Activated T-helper 1 cell treated with Interleukin-2 at 50 U/mL for 16 hours (primary cell): Measurements from ENCODE around the gene LBX1.

Experiments used
- DNase-seq: peaks from one replicate; pipeline ENCODE4 v3.0.0-alpha.2; 2020; ENCODE audit warnings: low read depth

The LBX1 gene, protein sequence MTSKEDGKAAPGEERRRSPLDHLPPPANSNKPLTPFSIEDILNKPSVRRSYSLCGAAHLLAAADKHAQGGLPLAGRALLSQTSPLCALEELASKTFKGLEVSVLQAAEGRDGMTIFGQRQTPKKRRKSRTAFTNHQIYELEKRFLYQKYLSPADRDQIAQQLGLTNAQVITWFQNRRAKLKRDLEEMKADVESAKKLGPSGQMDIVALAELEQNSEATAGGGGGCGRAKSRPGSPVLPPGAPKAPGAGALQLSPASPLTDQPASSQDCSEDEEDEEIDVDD

DNA sequence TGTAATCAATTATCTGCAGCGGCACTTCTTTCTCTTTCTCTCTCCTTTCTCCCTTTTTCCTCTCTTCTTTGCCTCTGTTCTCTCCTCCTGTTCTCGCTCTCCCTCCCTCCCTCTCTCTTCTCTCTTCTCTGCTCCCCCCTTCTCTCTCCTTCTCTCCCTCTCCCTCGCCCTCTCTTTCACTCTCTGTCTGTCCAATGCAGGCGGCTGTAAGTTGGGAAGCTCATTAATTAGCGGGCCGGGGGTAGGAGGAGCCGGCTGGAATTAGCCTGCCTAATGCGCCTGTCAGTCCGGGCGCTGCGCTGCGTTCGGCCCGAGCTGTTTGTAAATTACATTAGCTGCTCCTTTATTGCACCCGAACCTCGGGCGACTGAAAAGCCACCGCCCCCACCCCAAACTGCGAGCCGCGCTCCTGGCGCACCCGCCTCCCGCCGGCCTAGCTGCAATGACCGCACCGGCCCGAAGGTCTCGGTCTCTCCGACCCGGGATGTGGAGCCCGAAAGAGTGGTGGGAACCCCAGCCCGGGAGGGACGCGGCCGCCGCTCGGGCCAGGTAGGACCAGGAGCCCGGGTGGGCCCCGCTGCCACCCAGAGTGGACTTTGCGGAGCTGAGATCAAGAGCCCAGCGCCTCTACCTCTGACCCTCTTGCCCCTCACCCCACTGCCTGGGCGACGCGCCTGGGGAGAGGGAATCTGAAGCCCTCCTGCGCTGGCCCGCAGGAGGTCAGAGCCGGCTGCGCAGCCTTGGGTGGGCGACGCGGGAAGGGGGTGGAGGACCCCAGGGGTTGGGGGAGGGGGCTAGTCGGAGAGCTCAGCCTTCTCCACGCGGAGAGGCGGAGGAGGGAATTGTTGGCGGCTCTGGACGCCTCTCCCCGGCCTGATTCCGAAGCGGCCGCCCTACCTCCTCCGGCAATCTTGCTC is at the start of gene LBX1:
TSS of gene LBX1 (minus strand) at position 198 of the 917 bp plus-strand sequence. CDS start 648 bp downstream, outside the sequence.
- no peak for DNase-seq

DNA sequence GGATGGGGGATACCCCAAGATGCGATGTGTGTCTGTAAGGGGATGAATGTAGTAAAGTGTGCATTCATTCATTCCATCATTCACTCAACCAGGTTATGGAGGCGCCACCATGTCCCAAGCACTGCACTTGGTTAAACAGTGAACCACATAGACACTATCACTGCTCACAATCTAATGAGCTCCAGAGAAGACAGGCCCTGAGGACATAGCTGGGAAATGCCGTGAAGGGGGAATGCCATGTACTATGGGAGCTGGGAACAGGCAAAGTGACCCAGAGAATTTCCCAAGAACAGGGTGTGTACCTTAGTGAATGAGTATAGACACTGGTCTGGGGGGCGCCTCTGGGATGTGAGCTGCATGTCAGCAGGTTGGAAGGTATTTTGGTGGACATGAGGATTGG is 44.5 kb upstream of the LBX1 start:
- DNase-seq, result no peak

DNA sequence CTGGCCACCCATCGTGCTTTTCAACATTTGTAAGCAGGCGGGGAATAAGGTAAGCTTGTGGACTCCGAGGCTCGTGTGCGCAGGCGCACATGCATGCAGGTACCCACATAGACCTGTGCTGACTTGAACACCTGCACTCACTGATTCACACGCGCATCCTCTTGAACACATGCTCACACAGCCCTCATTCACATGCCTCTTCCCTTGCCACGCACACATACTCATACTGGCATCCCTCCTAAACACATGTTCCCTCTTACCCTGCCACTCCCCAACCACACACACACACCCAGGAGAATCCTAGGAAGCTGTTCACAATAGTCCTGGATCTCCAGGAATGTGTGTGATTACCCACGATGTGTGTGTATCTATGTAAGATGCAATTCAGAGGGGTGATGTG is 44.1 kb upstream of the LBX1 start:
- DNase-seq, result no peak

DNA sequence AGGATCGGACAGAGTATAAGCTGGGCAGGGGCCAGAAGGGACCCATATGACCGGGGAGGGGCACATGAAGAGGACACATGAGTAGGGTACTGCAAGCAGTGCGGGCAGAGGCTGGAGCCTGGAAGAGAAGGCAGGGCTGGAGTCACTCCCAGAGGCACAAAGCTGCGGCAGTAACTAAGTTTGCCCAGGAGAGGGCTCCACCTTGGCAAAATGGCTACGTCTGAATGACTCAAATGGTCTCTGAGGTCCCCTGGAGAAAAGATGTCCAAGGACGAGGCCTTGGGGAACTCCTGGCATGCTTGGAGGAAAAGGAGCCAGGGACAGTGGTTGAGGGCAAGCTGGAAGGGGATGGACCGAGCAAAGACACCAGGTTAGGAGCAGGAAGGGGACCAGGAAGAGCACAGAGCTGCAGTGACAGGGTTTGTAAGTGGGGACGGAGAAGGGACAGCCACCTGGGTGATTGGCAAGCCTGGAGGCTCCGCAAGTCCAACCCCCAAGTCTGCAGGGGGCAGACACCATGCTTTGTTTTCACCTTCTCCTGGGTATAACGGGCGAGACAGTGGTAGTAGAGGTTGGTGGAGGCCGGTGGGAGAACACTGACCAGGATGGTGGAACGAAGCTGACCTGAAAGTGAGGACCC is 43.1 kb upstream of the LBX1 start:
- peak; percentile 26 for DNase-seq

DNA sequence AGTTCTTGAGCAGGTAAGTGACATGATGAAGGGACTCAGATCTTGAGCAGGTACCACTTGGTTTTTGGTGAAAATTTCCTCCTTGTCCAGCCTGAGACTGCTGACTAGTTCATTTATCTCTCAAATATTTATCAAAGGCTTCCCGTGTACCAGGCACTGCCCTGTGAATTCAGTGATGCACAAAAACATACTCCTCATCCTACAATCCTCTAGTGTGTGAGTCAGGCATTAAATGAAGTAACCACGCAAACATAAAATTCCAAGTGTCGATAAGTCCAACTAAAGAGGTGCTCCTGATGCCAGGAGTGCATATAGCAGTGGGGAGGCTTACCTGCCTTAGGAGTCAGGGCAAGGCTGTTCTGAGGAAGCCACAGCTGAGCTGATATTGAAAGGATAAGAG is 41.5 kb upstream of the LBX1 start:
- DNase-seq, result no peak

DNA sequence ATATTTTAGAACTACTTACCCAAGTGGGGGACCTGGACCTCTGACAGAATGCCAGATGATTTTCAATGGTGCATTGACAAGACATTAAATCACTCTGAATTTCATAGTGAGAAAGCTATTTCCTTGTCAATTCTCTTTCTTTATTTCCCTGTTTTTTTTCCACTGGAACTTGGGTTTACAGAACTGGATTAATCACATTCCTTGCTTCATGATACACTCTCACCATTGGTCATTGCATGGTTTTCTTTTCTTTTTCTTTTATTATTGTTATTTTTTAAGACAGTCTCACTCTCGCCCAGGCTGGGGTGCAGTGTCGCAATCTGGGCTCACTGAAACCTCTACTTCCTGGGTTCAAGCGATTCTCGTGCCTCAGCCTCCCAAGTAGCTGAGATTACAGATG is 38.5 kb upstream of the LBX1 start:
- no peak for DNase-seq

DNA sequence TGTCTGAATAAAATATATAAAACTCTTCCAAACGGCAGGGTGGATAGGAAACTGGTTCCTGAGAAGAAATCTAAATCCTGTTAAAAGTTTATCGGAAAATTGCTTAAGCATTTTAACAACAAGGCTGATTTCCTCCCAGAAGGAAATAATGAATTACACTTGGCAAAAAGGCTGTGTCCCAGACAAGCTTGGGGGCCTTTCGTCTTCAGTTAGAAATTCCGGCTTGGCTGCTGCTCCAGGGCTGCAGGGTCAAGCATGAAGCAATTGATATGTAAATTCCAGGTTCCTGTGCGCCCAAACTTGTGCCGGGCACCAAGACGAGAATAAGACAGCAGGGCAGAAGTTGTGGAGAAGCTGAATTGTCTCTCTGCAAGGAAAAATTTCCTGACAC is 38.0 kb upstream of the LBX1 start:
- DNase-seq, result no peak

DNA sequence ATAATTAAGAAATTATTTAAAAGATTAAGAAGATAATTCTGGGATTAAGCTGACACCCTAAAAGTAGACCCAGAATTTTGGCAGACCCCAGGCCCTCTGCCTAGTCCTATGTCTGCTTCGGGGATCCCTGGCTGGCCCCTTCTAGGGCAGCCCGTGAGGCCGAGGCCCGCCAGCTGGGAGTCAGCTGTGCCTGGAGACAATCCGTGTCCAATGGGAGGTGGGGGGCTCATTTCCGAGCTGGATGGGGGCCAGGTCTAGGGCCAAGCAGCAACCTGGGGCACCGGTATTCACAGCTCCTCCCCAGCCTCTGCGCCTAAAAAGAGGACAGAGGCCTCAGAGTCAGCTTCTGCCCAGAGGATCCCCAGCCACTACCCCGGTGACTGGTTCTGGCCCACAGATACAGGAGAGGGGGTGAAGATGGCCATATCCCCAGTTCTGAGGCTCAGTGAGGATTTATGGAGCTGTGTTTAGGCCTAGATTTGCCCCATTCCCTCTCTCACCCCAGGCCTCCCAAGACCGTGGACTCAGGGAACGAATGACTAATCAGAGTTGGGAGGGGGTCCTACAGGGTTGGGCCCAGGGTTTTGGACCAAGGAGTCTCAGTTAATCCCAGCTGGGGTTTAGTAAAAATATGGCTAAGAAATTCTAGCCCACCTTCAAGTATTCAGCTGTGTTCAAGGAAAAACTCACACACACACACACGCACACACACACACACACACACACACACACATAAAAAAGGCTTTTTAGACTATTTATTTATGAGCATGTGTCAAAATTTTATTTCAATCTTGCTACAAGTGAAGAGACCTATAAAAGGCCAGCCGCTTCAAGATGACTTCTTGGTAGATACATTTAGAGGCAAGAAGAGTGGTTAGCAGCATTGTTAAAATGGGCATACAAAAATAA is 37.4 kb upstream of the LBX1 start:
- no peak for DNase-seq

DNA sequence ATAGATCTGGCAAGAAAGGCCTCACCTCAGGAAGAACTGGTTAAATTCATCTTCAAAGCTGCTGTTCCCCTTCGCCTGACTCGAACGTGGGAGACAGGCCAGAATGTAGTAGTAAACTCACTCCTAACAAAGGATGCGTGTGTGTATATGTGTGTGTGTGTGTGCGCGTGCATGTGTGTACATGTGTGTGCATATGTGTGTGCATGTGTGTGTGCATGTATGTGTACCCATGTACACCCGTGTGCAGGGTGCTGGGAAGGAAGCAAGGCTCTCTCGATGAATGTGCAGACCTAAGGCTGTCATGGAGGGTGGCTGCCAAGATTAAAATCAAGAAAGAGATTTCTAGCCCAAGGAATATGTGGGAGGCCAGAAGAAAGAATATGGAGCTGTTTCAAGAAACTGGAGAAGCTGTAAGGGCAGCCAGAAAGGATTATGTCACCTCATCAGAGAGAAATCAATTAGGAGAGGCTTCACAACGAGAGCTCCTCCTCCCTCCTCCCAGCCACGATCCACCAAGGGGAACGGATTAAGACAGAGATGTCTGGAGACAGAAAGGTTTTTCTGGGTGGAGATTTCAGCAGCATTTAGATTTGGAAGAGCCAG is 34.0 kb upstream of the LBX1 start:
- DNase-seq, result no peak

DNA sequence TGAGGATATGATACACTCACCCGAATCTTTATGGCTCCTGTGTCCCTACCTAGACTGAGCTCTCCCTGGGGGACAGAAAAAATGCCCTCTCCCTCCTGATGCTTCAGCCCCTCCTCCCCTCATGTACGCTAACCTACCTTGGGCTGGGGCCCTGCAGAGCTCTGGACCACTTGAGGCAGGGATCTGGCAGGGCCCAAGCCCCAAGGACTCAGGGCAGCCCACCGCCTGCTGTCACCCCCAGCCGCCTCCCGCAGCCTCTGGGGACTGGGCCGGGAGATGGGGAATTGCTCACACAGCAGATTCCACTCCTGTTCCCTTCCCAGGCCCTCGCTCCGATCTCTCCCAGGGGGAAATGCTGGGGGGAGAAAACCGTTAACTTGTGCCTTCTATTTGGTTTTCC is 32.9 kb upstream of the LBX1 start:
- no peak for DNase-seq

DNA sequence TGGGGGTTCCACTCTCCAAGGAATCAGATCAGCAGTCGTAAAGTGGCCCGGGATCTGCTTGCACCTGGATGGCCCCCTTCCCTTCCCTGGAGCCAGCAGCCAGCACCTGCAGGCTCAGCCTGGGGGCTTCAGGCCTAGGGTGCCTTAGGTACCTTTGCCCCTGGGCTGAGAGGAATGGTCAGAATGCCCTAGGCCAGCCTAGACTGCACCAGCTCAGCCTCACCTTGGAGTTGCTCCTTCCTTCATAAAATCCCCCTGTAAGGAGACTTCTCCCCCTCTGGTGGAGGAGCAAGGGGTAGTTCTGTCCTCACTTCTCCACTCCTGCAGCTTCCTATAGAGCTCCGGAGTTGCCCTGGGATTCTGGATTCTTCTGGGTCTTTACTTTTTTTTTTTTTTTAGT is 32.4 kb upstream of the LBX1 start:
- no peak for DNase-seq

DNA sequence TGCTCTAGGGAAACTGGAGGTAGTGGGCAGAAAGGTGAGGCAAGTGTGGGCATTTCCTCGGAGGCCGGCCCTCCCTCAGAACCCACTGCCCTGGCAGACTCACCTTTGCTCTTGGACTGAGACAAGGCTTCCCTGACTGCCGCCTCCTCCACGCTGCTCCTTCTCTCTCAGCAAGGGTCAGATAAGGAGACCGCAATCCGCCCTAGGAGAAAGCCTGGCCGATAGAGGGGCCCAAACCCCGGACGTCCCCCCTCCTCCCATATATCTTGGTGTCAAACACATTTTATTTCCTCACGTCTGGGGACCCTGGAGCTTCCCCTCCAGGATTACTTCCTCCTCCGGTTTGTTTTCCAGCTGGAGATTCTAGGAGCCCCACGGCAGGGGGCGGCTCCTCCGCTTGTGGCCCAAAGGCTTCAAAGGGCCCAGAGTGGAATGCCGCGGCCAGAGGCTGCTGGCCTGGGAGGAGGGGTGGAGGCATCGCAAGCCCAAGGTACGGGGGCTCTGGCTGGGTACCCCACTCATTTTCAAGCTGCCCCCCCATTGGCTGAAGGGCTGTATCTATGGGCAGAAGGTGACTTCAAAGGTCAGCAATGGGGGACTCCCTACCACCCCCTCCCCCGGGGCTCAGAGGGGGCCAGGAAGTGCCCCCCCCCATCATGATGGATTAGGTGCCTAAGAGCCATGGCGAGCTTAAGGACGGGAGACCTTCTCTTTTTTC is 31.7 kb upstream of the LBX1 start:
- DNase-seq, result no peak

DNA sequence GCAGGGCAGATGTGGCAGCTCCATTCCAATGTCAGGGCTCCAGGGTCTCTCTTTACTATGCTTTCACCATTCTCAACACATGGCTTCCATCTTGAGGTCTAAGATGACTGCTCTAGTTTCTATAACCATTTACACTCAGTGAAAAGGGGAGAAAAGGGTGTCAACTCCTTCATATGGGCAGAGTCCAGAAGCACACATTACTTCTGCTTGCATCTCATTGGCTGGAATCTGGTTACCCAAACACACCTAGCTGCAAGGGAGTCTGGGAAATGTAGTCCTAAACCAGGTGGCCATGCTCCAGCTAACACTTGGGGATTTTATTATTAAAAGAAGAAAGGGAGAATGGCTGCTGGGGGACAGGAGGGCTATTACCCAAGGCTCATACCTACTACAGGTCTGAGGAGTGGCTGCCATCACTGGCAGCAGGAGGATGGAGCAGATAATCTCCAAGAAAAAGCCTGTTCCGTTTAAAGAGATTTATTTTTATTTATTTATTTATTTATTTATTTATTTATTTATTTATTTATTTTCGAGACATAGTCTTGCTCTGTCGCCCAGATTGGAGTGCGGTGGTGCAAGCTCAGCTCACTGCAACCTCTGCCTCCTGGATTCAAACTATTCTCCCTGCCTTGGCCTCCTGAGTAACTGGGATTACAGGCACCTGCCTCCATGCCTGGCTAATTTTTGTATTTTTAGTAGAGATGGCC is 29.1 kb upstream of the LBX1 start:
- DNase-seq, result no peak

DNA sequence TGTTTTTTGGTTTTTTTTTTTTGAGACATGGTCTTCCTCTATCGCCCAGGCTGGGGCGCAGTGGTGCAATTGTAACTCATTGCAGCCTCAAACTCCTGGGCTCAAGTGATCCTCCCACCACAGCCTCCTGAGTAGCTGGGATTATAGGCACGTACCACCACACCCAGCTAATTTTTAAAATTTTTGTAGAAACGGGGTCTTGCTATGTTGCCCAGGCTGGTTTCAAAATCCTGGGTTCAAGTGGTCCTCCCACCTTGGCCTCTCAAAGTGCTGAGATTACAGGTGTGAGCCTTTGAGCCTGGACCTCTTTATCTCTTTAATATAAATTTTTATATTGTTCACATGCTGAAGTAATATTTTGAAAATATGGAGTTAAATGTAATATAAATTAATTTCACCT is 28.2 kb upstream of the LBX1 start:
- no peak for DNase-seq

DNA sequence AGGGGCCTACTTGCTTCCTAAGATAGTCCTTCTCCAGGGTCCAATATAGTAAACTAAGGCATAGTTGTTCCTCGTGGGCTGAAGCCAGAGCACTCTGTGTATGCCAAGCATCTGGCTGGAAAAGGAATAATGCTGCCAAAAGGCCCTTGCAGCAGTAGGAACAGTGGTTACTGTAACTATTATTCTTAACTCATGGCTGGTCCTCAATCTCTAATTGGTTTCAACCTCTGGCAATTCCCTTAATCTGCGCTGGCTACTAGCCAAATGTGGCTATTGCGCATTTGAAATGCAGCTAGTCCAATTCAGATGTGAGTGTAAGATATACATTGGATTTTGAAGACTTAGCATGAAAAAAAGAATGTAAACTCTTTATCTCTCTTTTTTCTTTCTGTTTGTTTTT is 27.8 kb upstream of the LBX1 start:
- no peak for DNase-seq

DNA sequence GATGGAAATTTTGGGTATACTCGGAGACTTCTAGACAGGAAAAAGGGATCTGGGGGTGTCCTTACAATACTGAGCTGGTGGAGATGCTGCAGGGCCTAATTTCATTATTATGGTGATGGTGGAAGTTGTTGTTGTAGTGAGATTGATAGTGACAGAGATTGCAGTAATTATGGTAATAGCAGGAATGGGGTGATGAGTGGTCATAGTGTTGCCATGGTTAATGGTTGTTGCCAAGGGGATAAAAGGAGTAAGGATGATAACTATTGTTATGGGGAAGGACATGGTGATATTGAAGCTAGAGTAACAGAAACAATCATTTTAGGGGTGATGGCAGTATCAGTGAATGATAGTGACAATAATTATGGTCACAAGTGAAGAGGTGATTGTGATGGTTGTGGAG is 27.1 kb upstream of the LBX1 start:
- no peak for DNase-seq

DNA sequence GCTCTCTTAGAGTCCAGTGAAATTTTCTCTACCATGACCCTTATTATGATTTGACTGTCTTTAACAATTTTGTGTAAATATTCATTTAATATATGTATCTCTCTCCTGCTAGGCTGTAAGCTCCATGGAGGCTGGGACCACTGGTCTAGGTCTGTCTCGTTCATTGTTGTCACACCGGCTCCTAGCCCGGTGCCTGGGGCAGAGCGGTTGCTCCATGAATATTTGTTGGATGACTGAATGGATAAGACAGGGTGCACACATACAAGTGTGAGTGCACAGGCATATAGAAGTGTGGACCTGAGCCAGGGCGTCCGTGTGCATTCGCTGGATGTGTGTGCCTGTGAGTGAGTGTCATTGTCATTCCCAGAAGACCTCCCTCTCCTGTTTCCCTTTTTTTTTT is 20.9 kb upstream of the LBX1 start:
- no peak for DNase-seq

DNA sequence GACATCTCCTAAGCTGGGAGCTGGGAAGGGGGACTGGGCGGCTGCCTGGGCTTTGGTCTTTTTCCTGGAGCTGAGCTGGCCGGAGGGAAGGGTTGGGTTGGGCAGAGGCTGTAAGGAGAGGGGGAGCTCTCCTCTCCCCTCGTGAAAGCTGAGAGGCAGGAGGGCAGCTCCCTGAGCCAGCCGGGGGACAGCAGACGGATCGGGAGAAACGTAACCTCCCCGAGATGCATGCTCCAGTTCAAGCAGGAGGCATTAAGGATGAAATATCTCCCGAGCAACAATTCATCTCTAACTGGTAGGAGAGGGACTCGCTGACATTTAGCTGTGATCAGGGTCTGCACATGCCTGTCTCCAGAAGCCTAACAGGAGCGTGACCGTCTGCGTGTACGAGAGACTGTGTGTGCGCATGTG is 19.9 kb upstream of the LBX1 start:
- no peak for DNase-seq

DNA sequence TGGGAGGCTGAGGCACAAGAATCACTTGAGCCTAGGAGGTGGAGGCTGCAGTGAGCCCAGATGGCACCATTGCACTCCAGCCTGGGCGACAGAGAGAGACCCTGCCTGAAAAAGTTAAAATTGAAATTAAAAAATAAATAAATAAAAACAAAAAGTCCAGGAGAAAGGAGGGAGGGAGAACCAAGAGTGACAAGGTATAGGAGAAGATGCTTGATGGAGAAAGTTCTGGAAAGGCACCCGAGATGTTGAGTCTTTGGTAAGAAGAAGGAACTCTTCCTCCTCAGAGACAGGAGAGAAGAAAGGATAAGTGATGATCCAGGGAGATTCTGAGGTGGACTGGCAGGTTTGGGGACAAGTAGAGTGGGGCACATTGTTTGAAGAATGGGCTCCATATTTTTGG is 17.4 kb upstream of the LBX1 start:
- no peak for DNase-seq

DNA sequence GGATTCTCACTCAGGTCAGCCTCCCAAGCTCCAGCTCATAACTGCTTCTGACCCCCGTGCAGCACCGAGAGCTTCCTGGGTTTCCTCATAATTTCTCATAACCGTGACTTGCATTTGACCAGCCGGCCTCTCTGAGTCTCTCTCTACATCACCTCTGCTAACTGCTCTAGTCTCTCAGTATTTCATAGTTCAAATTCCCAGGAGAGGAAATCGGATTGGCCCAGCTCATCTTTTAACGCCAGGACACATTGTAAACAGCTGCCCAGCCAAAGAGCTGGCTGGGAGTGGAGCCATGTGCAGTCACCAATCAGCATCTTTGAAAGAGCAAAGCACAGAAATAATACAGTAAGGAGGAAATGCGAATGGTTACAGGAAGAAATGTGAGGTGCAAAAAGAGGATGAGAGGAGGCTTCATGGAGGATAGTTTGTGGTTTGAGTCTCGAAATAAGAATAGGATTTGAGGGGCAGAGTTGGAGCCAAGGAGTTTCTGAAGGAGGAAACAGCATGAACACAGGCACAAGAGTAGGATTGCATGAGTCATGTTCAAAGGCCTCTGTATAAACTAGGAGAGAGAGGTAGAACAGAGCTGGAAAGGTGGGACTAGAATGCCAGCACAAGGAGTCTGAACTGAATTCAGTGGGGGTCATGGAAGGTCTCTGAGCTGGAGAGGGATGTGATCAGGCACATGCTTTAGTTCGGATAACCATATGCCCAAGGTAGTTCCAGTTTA is 15.2 kb upstream of the LBX1 start:
- no peak for DNase-seq
